HCT116 (cell line): Measurements from ENCODE around the gene BDKRB1. TPM values are rescaled to one million over a fixed set of nuclear protein-coding genes. Genes with fewer than 3 reads are reported as not detected.

Experiments used
- ATAC-seq: fragments of 200-7000 bp; cut with Tn5 transposase; 2 replicates; pipeline ENCODE4 v1.9.1; 2020; ENCODE audit warnings: mild to moderate bottlenecking, moderate library complexity
- BruUV-seq: library from RNA; stranded (reverse); fragments of 400-500 nt; replicated peaks from 2 replicates; lab custom pipeline; 2021; lab: Mats Ljungman, UMichigan
- CTCF ChIA-PET: fragments of 300-600 bp; sonication (Branson Sonifier 250); formaldehyde crosslinking; loops from one replicate; lab custom pipeline; 2021; ENCODE audit warnings: antibody characterized with exemption; lab: Charles Lee
- POLR2A ChIA-PET: fragments of 300-600, 350-600 bp; sonication (Branson Sonifier 250); formaldehyde crosslinking; loops from one replicate; lab custom pipeline; 2021; ENCODE audit warnings: antibody characterized with exemption; lab: Charles Lee
- RAD21 ChIA-PET, 2 experiments: fragments of 300-600 bp; sonication (Branson Sonifier 250); formaldehyde crosslinking; loops; one replicate each; lab custom pipeline; 2023; ENCODE audit warnings: low total read pairs in 2 of 2; ENCODE audit not compliant: uncharacterized antibody in 2 of 2, unreplicated experiment in 2 of 2, low non-redundant PET in 1 of 2; lab: Charles Lee
- DNase-seq: peaks from one replicate; pipeline ENCODE4 v3.0.0-alpha.2; 2010; ENCODE audit warnings: low read depth, low spot score
- H2AFZ ChIP-seq: fragments of 200-600 bp; shearing (Covaris generic), sonication (generic); 2 replicates; pipeline ENCODE4 v1.6.1; 2017; ENCODE audit warnings: low read depth, mixed run types, mixed read lengths, antibody characterized with exemption, low read length; ENCODE audit not compliant: poor library complexity, severe bottlenecking
- H3K27ac ChIP-seq: 2 replicates; pipeline ENCODE4 v1.5.1; 2012; ENCODE audit warnings: low read depth, low read length
- H3K27me3 ChIP-seq: fragments of 200-600 bp; sonication (generic); 2 replicates; pipeline ENCODE4 v1.6.1; 2016; ENCODE audit warnings: mixed run types, low read length, mixed read lengths; ENCODE audit not compliant: insufficient read depth
- H3K36me3 ChIP-seq, 2 experiments: fragments of 200-500 bp in 1 of 2; fragments of 200-600 bp in 1 of 2; sonication (Bioruptor generic) in 1 of 2; sonication (generic) in 1 of 2; 2 replicates each; pipeline versions ENCODE4 v1.5.1 to v1.6.1; 2014 to 2016; ENCODE audit warnings: low read length in 2 of 2, inconsistent platforms in 1 of 2, mixed read lengths in 1 of 2, mixed run types in 1 of 2; ENCODE audit not compliant: insufficient read depth in 2 of 2, control insufficient read depth in 1 of 2
- H3K4me1 ChIP-seq, 2 experiments: fragments of 200-600 bp in 1 of 2; sonication (generic) in 1 of 2; 2 replicates each; pipeline versions ENCODE4 v1.5.1 to v1.6.1; 2012 to 2017; ENCODE audit warnings: low read length in 2 of 2, inconsistent platforms in 1 of 2, mild to moderate bottlenecking in 1 of 2, mixed read lengths in 1 of 2, mixed run types in 1 of 2, moderate library complexity in 1 of 2; ENCODE audit not compliant: insufficient read depth in 2 of 2, control insufficient read depth in 1 of 2
- H3K4me2 ChIP-seq: fragments of 200-600 bp; sonication (generic); 2 replicates; pipeline ENCODE4 v1.6.1; 2017; ENCODE audit warnings: mixed run types, low read length, mixed read lengths
- H3K4me3 ChIP-seq, 2 experiments: fragments of 200-600 bp in 1 of 2; sonication (generic) in 1 of 2; replicated peaks in 1 of 2; 2 replicates each; pipeline ENCODE4 v1.5.1; 2011 to 2016; ENCODE audit warnings: low read length in 2 of 2, control low read depth in 1 of 2, low read depth in 1 of 2, mild to moderate bottlenecking in 1 of 2, mixed read lengths in 1 of 2, mixed run types in 1 of 2
- H3K79me2 ChIP-seq: fragments of 200-600 bp; sonication (generic); 2 replicates; pipeline ENCODE4 v1.6.1; 2017; ENCODE audit warnings: mild to moderate bottlenecking, mixed run types, low read length, moderate library complexity, mixed read lengths; ENCODE audit not compliant: insufficient read depth
- H3K9ac ChIP-seq: fragments of 200-600 bp; sonication (generic); 2 replicates; pipeline ENCODE4 v1.6.1; 2016; ENCODE audit warnings: low read length, mixed read lengths
- H3K9me2 ChIP-seq: fragments of 200-600 bp; sonication (generic), shearing (Covaris generic); 2 replicates; pipeline ENCODE4 v1.6.1; 2017; ENCODE audit warnings: mixed run types, mild to moderate bottlenecking, moderate library complexity; ENCODE audit not compliant: insufficient read depth
- H3K9me3 ChIP-seq, 2 experiments: fragments of 200-500 bp in 1 of 2; fragments of 200-600 bp in 1 of 2; sonication (Bioruptor generic) in 1 of 2; sonication (generic) in 1 of 2; 2 replicates each; pipeline ENCODE4 v1.6.1; 2014 to 2017; ENCODE audit warnings: low read length in 2 of 2, mixed read lengths in 2 of 2, inconsistent platforms in 1 of 2, low read depth in 1 of 2, mild to moderate bottlenecking in 1 of 2, mixed run types in 1 of 2, moderate library complexity in 1 of 2; ENCODE audit not compliant: control insufficient read depth in 1 of 2, insufficient read depth in 1 of 2
- H4K20me1 ChIP-seq: fragments of 200-600 bp; sonication (generic), shearing (Covaris generic); 2 replicates; pipeline ENCODE4 v1.6.1; 2017; ENCODE audit warnings: mixed run types, mild to moderate bottlenecking, moderate library complexity; ENCODE audit not compliant: insufficient read depth
- CBX3 ChIP-seq: IDR thresholded peaks from 2 replicates; pipeline ENCODE4 v1.6.1; 2012; ENCODE audit warnings: low read depth
- EGR1 ChIP-seq: IDR thresholded peaks from 2 replicates; pipeline ENCODE4 v1.6.1; 2012; ENCODE audit warnings: low read depth
- EZH2 ChIP-seq: fragments of 200-600 bp; sonication (generic); IDR thresholded peaks from 2 replicates; pipeline ENCODE4 v1.6.1; 2017; ENCODE audit warnings: antibody characterized with exemption, mixed run types
- FOSL1 ChIP-seq: IDR thresholded peaks from 2 replicates; pipeline ENCODE4 v1.6.1; 2012; ENCODE audit warnings: low read depth
- POLR2A ChIP-seq: IDR thresholded peaks from 2 replicates; pipeline ENCODE4 v1.7.0; 2011; ENCODE audit warnings: borderline replicate concordance; ENCODE audit not compliant: insufficient read depth, insufficient read length; ENCODE audit errors: extremely low read depth
- POLR2AphosphoS5 ChIP-seq: IDR thresholded peaks from 2 replicates; pipeline ENCODE4 v1.6.1; 2011; ENCODE audit warnings: mild to moderate bottlenecking, low read depth, low read length, moderate library complexity
- RAD21 ChIP-seq: IDR thresholded peaks from 2 replicates; pipeline ENCODE4 v1.6.1; 2012; ENCODE audit warnings: low read depth, mild to moderate bottlenecking
- SRF ChIP-seq: IDR thresholded peaks from 2 replicates; pipeline ENCODE4 v1.6.1; 2012; ENCODE audit warnings: low read depth
- YY1 ChIP-seq: IDR thresholded peaks from 2 replicates; pipeline ENCODE4 v1.6.1; 2011; ENCODE audit warnings: low read length, low read depth, moderate library complexity, mild to moderate bottlenecking; ENCODE audit not compliant: insufficient replicate concordance; ENCODE audit errors: extremely low read depth
- ZFX ChIP-seq: fragments of 450-650 bp; IDR thresholded peaks from 2 replicates; pipeline ENCODE4 v1.6.1; 2017
- ZNF274 ChIP-seq: fragments of 200-500 bp; sonication (Bioruptor generic); IDR thresholded peaks from 2 replicates; pipeline ENCODE4 v1.6.1; 2014; ENCODE audit warnings: mild to moderate bottlenecking, low read depth, low read length, inconsistent platforms
- intact Hi-C: fragments of 100-400 bp; cut with micrococcal nuclease; formaldehyde crosslinking; loops from 2 replicates; pipeline ENCODE4 v1.10.0; 2022
- total RNA-seq: library from RNA; stranded (reverse); gene quantifications from one replicate; pipeline ENCODE4 v1.2.1, GENCODE V29; 2021; ENCODE audit not compliant: unreplicated experiment
- TF ChIP-seq, protein P1 (sequence below): IDR thresholded peaks from 2 replicates; pipeline ENCODE4 v1.6.1; 2011; ENCODE audit warnings: mild to moderate bottlenecking, low read length, moderate library complexity; ENCODE audit not compliant: insufficient replicate concordance; ENCODE audit errors: extremely low read depth
- TF ChIP-seq, protein P2 (sequence below): IDR thresholded peaks from 2 replicates; pipeline ENCODE4 v1.6.1; 2012

Gene BDKRB1
- total RNA-seq, 1 experiment from 2014 or later: not detected

DNA sequence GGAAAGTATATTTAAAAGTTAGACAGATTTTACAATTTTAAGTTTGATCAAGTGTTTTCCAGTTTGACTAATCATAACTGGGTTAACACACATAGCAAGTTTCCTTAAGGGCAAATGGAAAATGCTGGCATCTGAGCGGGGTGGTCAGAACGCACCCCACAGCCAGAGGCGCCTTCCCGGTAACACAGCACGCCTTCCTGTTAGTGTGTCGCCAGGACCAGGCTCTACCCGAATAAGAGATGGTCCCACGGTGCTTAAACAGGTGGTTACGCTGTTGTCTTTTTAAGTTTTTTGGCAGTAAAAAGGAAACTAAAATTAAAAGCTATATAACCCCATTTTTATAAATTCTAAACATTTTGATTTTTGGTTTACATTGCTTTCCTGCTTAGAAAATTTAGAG, 28.0 kb downstream of the BDKRB1 start:
- BruUV-seq: no TSS peak
- no peak for ATAC-seq
- CTCF ChIA-PET: no interaction called here
- DNase-seq: no peak
- H3K4me3 ChIP-seq: no peak overlapping the region
- no peak overlapping the region for H3K4me2 ChIP-seq
- no peak overlapping the region for H2AFZ ChIP-seq
- POLR2A ChIA-PET: no interaction called here
- no peak overlapping the region for H3K9ac ChIP-seq
- no peaks in the 10 kb centered on the region for H3K4me1 ChIP-seq
- H3K27ac ChIP-seq: no peak overlapping the region
- H4K20me1 ChIP-seq: no peaks in the 10 kb centered on the region
- RAD21 ChIA-PET: no interaction called here
- intact Hi-C loops: no loop called here
- TF ChIP-seq CBX3 (no peak), POLR2AphosphoS5 (no peak), RAD21 (no peak)
- no peaks in the 10 kb centered on the region for H3K27me3 ChIP-seq
- no peaks in the 10 kb centered on the region for H3K9me2 ChIP-seq
- no peaks in the 10 kb centered on the region for H3K36me3 ChIP-seq
- no peaks in the 10 kb centered on the region for H3K79me2 ChIP-seq
- no peaks in the 10 kb centered on the region for H3K9me3 ChIP-seq

DNA sequence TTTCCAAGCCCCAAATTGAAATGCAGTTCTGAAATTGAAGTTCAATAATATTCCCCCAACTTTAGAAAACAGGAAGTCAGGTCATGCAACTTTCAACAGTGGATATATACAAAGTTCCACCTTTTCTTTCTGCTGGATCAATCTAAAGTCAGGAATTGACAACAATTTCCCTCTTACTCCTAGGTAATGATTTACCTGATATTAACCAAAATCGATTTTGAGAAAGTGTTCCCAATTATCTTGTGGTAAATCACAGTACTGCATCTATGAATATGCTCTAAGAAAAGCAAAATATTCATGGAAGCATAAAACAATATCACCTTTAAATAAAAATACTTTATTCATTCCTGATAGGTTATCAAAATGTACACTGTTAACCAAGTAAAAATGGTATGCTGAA, 28.4 kb downstream of the BDKRB1 start:
- Histone ChIP-seq H2AFZ (no peak overlapping the region), H3K79me2 (no peaks in the 10 kb centered on the region), H3K27me3 (no peaks in the 10 kb centered on the region), H3K4me2 (no peak overlapping the region), H3K9me3 (no peaks in the 10 kb centered on the region), H3K4me3 (no peak overlapping the region), H4K20me1 (no peaks in the 10 kb centered on the region), H3K36me3 (no peaks in the 10 kb centered on the region), H3K4me1 (no peaks in the 10 kb centered on the region), H3K27ac (no peak overlapping the region), H3K9me2 (no peaks in the 10 kb centered on the region), H3K9ac (no peak overlapping the region)
- RAD21 ChIA-PET: no interaction called here
- POLR2A ChIA-PET: no interaction called here
- DNase-seq: no peak
- no peak for ATAC-seq
- no peak for TF ChIP-seq CBX3
- CTCF ChIA-PET: no interaction called here
- intact Hi-C loops: no loop called here
- no TSS peak for BruUV-seq

DNA sequence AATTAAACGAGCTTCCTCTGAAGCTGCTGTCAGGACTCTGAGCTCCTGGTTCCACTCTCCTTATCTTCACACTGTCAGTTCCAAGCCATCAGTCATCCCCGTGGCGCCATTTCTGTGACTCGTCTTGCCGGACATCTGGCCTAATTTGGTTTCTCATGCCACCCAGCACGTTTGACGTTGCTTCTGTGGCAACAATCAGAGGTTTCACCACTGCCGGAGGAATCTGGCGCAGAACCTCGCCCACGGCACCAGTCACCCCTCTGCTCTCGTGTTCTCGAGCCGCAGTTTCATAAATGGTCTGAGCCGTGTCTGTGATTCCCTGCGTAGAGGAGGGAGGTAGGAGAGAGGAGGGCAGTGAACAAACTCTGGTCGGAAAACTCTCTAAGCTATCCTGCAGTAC, 29.7 kb downstream of the BDKRB1 start:
- Histone ChIP-seq H3K4me3 (no peak overlapping the region), H3K27me3 (no peaks in the 10 kb centered on the region), H3K4me1 (no peaks in the 10 kb centered on the region), H3K9ac (no peak overlapping the region), H4K20me1 (no peaks in the 10 kb centered on the region), H3K36me3 (0 out of 4 replicates have a peak, but pooled peaks cover 0 to 3% of the 10 kb centered on the region in 2 experiments), H3K4me2 (no peak overlapping the region), H3K79me2 (no peaks in the 10 kb centered on the region), H2AFZ (no peak overlapping the region), H3K9me3 (no peaks in the 10 kb centered on the region), H3K27ac (no peak overlapping the region), H3K9me2 (no peaks in the 10 kb centered on the region)
- ChIA-PET RAD21 (no interaction called here), POLR2A (no interaction called here), CTCF (interaction anchor here (1.2 to 1.6 kb wide), 2 partner anchors 10 to 185 kb away, joined by 3 to 4 read pairs; no protein-coding TSS in a partner anchor)
- intact Hi-C loops: no loop called here
- no peak for TF ChIP-seq EZH2
- no peak for TF ChIP-seq EGR1
- TF ChIP-seq RAD21: no peak
- no peak for TF ChIP-seq ZFX
- TF ChIP-seq, protein P1, sequence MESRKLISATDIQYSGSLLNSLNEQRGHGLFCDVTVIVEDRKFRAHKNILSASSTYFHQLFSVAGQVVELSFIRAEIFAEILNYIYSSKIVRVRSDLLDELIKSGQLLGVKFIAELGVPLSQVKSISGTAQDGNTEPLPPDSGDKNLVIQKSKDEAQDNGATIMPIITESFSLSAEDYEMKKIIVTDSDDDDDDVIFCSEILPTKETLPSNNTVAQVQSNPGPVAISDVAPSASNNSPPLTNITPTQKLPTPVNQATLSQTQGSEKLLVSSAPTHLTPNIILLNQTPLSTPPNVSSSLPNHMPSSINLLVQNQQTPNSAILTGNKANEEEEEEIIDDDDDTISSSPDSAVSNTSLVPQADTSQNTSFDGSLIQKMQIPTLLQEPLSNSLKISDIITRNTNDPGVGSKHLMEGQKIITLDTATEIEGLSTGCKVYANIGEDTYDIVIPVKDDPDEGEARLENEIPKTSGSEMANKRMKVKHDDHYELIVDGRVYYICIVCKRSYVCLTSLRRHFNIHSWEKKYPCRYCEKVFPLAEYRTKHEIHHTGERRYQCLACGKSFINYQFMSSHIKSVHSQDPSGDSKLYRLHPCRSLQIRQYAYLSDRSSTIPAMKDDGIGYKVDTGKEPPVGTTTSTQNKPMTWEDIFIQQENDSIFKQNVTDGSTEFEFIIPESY: no peak
- TF ChIP-seq SRF: no peak
- TF ChIP-seq ZNF274: no peak
- TF ChIP-seq YY1: no peak
- TF ChIP-seq CBX3: no peak
- TF ChIP-seq, protein P2, sequence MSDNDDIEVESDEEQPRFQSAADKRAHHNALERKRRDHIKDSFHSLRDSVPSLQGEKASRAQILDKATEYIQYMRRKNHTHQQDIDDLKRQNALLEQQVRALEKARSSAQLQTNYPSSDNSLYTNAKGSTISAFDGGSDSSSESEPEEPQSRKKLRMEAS: no peak
- no peak for TF ChIP-seq POLR2A
- TF ChIP-seq FOSL1: no peak
- ATAC-seq (no peak), DNase-seq (no peak)
- BruUV-seq: no TSS peak
